IPS-NIHi7 (cell line): ENCODE data around the gene TROAP.
A peak's percentile ranks its signal among the peaks of the same experiment; 100 is the strongest.
"Not testable (repeated sequence)": the region's sequence is repeated elsewhere in the genome, so short reads cannot be mapped to it uniquely, and the experiment has no call there.

Experiments
- DNase-seq: peaks from one replicate; pipeline ENCODE4 v3.0.0; 2012; ENCODE audit warnings: mixed read lengths; ENCODE audit errors: extremely low spot score

The TROAP gene

DNA sequence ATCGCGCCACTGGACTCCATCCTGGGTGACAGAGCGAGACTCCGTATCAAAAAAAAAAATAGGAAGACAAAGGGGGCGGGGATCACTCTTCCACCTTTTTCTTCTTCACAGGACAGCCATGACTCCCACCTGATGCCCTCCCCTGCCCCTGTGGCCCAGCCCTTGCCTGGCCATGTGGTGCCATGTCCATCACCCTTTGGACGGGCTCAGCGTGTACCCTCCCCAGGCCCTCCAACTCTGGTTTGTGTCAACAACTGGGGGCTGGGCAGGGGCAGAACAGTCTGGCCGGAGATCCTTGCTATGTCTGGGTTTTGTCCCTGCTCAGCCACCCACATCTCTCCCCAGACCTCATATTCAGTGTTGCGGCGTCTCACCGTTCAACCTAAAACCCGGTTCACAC lies 5.8 kb downstream of the TROAP start:
- DNase-seq = no peak

GRCh38 chr12:49330032-49330619 lies 7.1 kb downstream of the TROAP start:
- DNase-seq = no peak

- no peak for DNase-seq
These were observed 7.8 kb downstream of the TROAP start for GRCh38 chr12:49330631-49331379.

DNA sequence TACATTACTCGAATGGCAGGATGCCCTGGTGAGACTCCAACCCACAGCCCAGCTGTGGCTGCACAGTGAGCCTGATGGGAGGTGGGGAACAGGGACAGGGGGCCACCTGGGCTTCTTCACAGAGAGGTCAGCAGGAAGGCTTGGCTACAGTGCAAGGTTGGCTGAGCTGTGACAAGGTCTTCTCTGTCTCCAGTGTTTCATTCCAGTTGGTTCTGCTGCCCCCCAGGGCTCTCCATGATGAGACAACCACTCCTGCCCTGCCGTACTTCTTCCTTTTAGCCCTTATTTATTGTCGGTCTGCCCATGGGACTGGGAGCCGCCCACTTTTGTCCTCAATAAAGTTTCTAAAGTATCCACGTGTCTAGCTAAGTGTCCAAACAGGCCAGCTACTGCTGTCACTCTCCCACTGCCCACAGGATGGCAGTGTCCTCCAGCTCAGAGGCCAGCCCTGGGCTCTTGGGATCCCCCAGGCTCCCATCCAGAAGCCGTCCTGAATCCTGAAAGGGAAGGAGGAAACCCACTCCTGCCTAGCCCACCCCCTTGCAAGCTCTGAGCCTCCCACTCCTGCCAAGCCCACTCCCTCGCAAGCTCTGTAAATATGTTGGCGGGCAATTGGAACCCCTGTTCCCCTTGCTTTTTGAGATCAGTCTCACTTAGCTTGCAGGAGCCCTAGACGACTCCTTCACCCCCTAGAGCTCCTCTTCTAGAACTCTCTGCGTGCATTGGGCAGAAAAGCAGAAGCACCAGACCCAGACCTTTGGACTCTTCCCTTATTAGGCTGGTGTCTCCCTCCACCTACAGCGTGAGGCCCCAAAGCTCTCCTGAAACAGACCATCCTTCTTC lies 8.5 kb downstream of the TROAP start:
- peak; percentile 80 for DNase-seq

DNA sequence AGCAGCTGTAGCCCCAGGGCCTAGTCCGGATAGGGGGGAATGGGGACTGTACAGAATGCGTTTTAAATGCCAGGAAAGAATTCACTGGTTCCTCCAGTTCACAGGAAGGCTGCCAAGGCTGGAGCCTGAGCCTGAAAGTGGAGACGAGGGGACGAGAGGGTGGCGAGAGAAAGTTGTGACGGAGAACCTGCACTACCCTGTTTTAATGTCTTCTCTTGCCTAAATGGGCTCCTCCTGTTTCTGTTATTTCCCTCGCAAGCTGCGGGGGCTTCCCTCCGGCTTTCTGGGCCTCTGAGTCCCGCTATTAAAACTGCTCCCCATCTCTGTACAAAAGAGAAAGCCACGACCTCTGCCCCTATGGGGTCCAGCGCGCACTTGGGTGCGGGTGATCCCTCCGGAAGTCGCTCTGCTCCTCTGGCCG lies 9.4 kb downstream of the TROAP start:
- DNase-seq = no peak

DNA sequence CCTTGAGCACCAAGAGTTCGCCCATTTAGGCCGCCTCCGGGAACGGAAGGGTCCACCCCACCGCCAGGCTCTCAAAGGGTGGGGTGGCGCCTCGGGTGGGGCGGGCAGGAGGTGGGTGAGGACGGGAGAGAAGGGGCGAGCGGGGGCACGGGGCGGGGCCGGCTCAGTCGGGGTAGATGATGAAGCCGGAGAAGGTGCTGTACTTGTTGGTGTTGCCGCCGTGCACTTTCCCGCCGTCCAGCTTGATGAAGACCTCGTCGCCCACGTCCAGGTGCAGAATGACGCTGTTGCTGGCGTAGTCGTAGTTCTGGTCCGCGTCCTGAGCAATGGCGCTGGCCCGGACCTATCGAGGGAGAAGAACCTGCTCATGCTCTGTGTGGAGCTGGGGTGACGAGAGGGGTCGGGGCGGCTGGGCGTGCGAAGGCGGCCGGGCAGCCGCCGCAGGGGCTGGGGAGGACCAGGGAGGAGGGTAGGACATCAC lies 9.9 kb downstream of the TROAP start:
- no peak for DNase-seq

GRCh38 chr12:49333778-49334177 lies 10.7 kb downstream of the TROAP start:
- DNase-seq = not testable (repeated sequence)

GRCh38 chr12:49334226-49334625 lies 11.2 kb downstream of the TROAP start:
- DNase-seq = no peak

- DNase-seq = no peak
These were observed 11.6 kb downstream of the TROAP start for GRCh38 chr12:49334681-49335080.

GRCh38 chr12:49335118-49335954 lies 12.3 kb downstream of the TROAP start:
- DNase-seq = no peak

GRCh38 chr12:49335955-49336644 lies 13.0 kb downstream of the TROAP start:
- DNase-seq = no peak

DNA sequence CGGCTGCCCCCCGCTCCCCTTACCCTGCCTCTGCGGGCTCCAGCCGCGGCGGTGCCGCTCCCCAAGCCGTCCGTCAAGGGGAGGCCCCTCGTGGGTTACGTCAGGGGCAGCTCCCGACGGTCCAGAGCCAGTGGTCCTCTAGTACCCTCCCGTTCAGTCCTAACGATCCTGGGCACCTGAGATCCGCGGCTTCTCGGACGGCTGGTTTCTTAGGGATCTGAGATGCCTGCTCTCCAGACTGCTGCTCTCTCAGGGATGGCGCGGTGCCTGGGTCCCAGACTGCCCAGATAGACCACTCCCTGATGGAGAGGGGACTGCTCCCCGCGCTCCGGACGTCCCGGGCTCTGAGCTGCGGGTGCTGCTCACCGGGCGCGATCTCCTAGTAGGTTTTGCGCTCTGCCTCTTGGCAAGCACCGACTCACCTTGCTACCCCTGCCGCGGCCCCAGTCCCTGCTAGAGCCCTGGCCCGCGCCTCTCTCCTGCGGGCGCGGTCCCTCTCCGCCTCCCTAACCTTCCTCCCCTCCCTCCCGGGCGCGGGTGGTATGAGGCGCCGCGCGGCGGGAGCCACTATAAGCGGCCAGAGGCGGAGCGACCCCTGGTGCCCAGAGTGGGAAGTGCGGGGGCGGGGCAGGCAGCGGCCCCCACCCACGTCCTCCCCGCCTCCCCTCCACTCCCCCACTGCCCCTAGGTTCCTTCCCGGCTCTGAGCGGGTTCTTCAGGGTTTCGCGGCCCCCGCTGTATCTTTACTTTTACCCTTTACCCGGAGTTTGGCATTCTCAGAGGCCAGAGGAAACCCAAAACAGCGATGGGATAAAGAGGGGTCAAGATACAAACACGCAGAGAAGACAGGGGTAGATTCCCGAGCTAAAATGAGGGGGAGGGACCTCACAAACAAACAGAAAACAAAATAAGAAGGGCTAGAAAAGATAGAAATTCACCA lies 13.9 kb downstream of the TROAP start, which contains the start of gene C1QL4:
TSS of gene C1QL4 (minus strand) at position 544 of the 940 bp plus-strand sequence. CDS start 711 bp downstream, outside the sequence.
- DNase-seq = peak; percentile 88

GRCh38 chr12:49338830-49339463 lies 15.9 kb downstream of the TROAP start:
- DNase-seq = no peak

- no peak for DNase-seq
These were observed 16.4 kb downstream of the TROAP start for GRCh38 chr12:49339464-49339861.

DNA sequence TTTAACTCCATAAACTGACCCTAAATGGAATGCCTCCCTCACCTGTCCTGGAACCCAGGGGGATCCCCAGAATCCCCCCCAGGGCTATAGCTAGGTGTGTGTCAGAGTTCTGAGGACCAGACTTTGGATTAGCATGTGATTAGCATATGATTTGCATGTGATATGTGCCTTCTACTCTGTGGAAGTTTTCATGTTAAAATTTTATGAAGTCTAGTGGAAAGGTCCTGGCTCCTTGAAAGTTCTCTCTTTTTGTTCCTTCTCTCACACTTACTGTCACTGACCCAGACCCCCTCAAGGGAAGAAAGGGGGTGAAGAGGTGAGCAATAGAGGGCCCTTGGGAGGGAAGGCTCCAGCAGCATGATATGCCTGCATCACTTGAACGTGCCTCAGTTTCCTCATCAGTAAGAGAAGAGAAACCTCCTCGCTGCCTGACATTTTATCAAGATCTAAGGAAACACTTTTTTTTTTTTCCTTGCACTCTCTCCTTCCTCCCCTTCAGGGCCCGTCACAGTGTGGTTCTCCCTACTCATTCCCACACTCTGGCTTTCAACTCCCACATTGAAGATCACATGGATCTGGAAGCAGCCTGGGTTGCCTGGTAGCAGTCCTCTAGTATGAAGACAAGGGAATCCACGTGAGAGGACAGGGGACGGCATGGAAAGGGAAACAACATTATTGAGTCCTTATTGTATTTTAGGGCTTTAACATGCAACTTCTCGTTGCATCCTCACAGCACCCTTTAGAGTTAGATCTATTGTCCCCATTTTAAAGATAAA lies 17.2 kb downstream of the TROAP start:
- DNase-seq = no peak

GRCh38 chr12:49340971-49341776 lies 18.1 kb downstream of the TROAP start:
- no peak for DNase-seq

DNA sequence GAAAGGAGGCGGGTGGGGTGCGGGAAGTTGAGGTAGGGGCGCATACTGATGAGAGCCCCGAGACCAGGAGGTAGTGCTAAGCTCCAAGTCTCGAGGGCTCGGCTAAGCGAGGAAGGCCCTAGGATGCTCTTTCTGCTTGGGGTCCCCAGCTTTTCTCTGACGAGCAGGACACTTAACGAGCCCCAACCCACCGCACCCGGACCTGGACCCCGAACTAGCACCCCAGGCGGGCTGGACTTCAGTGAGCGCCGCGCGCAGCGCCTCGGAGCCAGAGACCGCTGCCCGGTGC lies 18.7 kb downstream of the TROAP start:
- no peak for DNase-seq
